ENCODE measurements around the gene TTC23L.

DNA sequence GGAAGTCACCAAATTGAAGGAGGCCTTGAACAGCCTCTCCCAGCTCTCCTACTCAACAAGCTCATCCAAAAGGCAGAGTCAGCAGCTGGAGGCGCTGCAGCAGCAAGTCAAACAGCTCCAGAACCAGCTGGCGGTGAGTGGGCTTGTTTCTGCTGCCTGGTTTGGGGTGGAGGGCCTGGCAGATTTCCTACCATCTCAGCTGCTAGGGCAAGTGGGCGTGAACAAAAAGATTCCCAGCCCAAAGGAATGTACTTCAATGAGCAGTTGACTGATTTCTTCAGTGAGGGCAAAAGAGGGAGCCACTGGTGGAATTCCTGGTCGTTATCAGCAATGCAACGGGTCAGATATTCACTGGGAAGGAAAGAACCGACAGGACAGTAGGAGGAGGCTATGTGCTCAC lies 12.6 kb upstream of the TTC23L start:
- no peak for TF ChIP-seq POLR2A (IDR thresholded peaks at IDR 0.05; ENCODE audit: low read length)
- no peak for TF ChIP-seq GATA1 (IDR thresholded peaks at IDR 0.05; ENCODE audit: low read depth, low read length)
